Kidney epithelial cell (primary cell): ENCODE data around the gene XPA. TPM values are rescaled to one million over a fixed set of nuclear protein-coding genes. Genes with fewer than 3 reads are reported as not detected.

ENCODE experiments used
- DNase-seq: peaks from one replicate; pipeline ENCODE4 v3.0.0-alpha.2; 2010; ENCODE audit warnings: low read depth
- H3K27me3 ChIP-seq: 2 replicates; pipeline ENCODE4 v1.6.0; 2011; ENCODE audit warnings: low read length; ENCODE audit not compliant: control insufficient read depth, insufficient read depth
- H3K36me3 ChIP-seq: 2 replicates; pipeline ENCODE4 v1.5.1; 2011; ENCODE audit warnings: low read length; ENCODE audit not compliant: control insufficient read depth, insufficient read depth
- H3K4me3 ChIP-seq: 2 replicates; pipeline ENCODE4 v1.5.1; 2011; ENCODE audit warnings: low read depth, mild to moderate bottlenecking, control low read depth, low read length
- CTCF ChIP-seq: IDR thresholded peaks from 2 replicates; pipeline ENCODE4 v1.5.1; 2011; ENCODE audit warnings: mild to moderate bottlenecking, moderate library complexity, low read length, control low read depth, inconsistent platforms; ENCODE audit not compliant: insufficient read depth, poor library complexity, severe bottlenecking
- total RNA-seq: library from RNA; depleted of rRNA; stranded (reverse); fragments of >200 nt; gene quantifications from 2 replicates; pipeline ENCODE4 v1.2.3, GENCODE V29; 2015

Gene XPA
- total RNA-seq, 1 donor from 2014 or later, result 12.5 TPM

GRCh38 chr9:97698865-97699264 is 1.7 kb upstream of the XPA start:
- H3K4me3 ChIP-seq, result no peak overlapping the region
- no peak for DNase-seq
- H3K27me3 ChIP-seq, result no peaks in the 10 kb centered on the region
- H3K36me3 ChIP-seq, result no peaks in the 10 kb centered on the region
- no peak for TF ChIP-seq CTCF

GRCh38 chr9:97697837-97698236 is 697 bp upstream of the XPA start:
- H3K36me3 ChIP-seq, result no peaks in the 10 kb centered on the region
- no peak for TF ChIP-seq CTCF
- no peak overlapping the region for H3K4me3 ChIP-seq
- H3K27me3 ChIP-seq, result no peaks in the 10 kb centered on the region
- no peak for DNase-seq

GRCh38 chr9:97695995-97696802 is 941 bp downstream of the XPA start:
- Histone ChIP-seq H3K27me3 (no peaks in the 10 kb centered on the region), H3K36me3 (peaks cover 2% of the 10 kb centered on the region), H3K4me3 (peak overlapping the region; percentile 90)
- TF ChIP-seq CTCF, result no peak
- no peak for DNase-seq

GRCh38 chr9:97695390-97695789 is 1.8 kb downstream of the XPA start:
- Histone ChIP-seq H3K36me3 (peaks cover 2% of the 10 kb centered on the region), H3K4me3 (no peak overlapping the region), H3K27me3 (no peaks in the 10 kb centered on the region)
- no peak for DNase-seq
- TF ChIP-seq CTCF, result no peak

GRCh38 chr9:97694769-97695168 is 2.4 kb downstream of the XPA start:
- H3K27me3 ChIP-seq, result no peaks in the 10 kb centered on the region
- no peak for DNase-seq
- peaks cover 2% of the 10 kb centered on the region for H3K36me3 ChIP-seq
- TF ChIP-seq CTCF, result no peak
- H3K4me3 ChIP-seq, result no peak overlapping the region

- no peak for TF ChIP-seq CTCF
- no peaks in the 10 kb centered on the region for H3K27me3 ChIP-seq
- DNase-seq, result no peak
- H3K36me3 ChIP-seq, result peaks cover 2% of the 10 kb centered on the region
- no peak overlapping the region for H3K4me3 ChIP-seq
Measured at GRCh38 chr9:97689401-97690180, 7.5 kb downstream of the XPA start.
